ENCODE measurements around the gene XRCC1. TPM values are rescaled to one million over a fixed set of nuclear protein-coding genes. Genes with fewer than 3 reads are reported as not detected.
"Not testable (repeated sequence)": the region's sequence is repeated elsewhere in the genome, so short reads cannot be mapped to it uniquely, and the experiment has no call there.

The XRCC1 gene
- total RNA-seq, 3 donors from 2014 or later = 21.0 to 30.6 (median 29.0) TPM

- Histone ChIP-seq H3K4me3 (no peak overlapping the region), H3K4me1 (peaks cover 4 to 5% of the 10 kb centered on the region in 2 donors), H3K9me3 (no peaks in the 10 kb centered on the region), H3K27me3 (no peaks in the 10 kb centered on the region), H3K36me3 (peaks cover 6% of the 10 kb centered on the region), H3K27ac (no peak overlapping the region)
- no peak for DNase-seq (ENCODE audit: low spot score in 2 of 2)
- intact Hi-C loops (cut with DNase I; ENCODE audit: low total_unique reads) = loop anchor here (10.0 kb wide), 1 partner anchor 57 kb away; the partner anchor contains the start of gene ZNF575
- TF ChIP-seq POLR2AphosphoS5 (IDR thresholded peaks at IDR 0.05) (no peak), CTCF (IDR thresholded peaks at IDR 0.05) (no peak), POLR2A (IDR thresholded peaks at IDR 0.05) (no peak)
Observed at GRCh38 chr19:43591904-43592772, 16.8 kb upstream of the XRCC1 start.

- Histone ChIP-seq H3K9me3 (no peaks in the 10 kb centered on the region), H3K4me1 (no peaks in the 10 kb centered on the region), H3K27me3 (no peaks in the 10 kb centered on the region), H3K27ac (no peak overlapping the region), H3K36me3 (peaks cover 6% of the 10 kb centered on the region), H3K4me3 (no peak overlapping the region)
- no peak for TF ChIP-seq CTCF (IDR thresholded peaks at IDR 0.05)
- no peak for TF ChIP-seq POLR2A (IDR thresholded peaks at IDR 0.05)
- no peak for TF ChIP-seq POLR2AphosphoS5 (IDR thresholded peaks at IDR 0.05)
- no peak for DNase-seq (ENCODE audit: low spot score in 2 of 2)
- intact Hi-C loops (cut with DNase I; ENCODE audit: low total_unique reads) = loop anchor here (10.0 kb wide), 1 partner anchor 55 kb away; the partner anchor contains the start of gene ZNF575
Observed at GRCh38 chr19:43589678-43590077, 14.4 kb upstream of the XRCC1 start.

GRCh38 chr19:43589277-43589676 is 13.9 kb upstream of the XRCC1 start:
- H3K27ac ChIP-seq = no peak overlapping the region
- H3K4me3 ChIP-seq = no peak overlapping the region
- intact Hi-C loops (cut with DNase I; ENCODE audit: low total_unique reads) = no loop called here
- H3K27me3 ChIP-seq = no peaks in the 10 kb centered on the region
- no peaks in the 10 kb centered on the region for H3K4me1 ChIP-seq
- no peaks in the 10 kb centered on the region for H3K9me3 ChIP-seq
- peaks cover 6% of the 10 kb centered on the region for H3K36me3 ChIP-seq
- TF ChIP-seq POLR2AphosphoS5 (IDR thresholded peaks at IDR 0.05) (no peak), CTCF (IDR thresholded peaks at IDR 0.05) (no peak), POLR2A (IDR thresholded peaks at IDR 0.05) (no peak)
- DNase-seq (ENCODE audit: low spot score in 2 of 2) = no peak

GRCh38 chr19:43587029-43587428 is 11.7 kb upstream of the XRCC1 start:
- H3K4me1 ChIP-seq; intact Hi-C loops (cut with DNase I; ENCODE audit: low total_unique reads); H3K4me3 ChIP-seq; H3K27ac ChIP-seq; DNase-seq (ENCODE audit: low spot score in 2 of 2); H3K36me3 ChIP-seq; H3K27me3 ChIP-seq; H3K9me3 ChIP-seq: not testable (repeated sequence)

- no peak overlapping the region for H3K27ac ChIP-seq
- no peaks in the 10 kb centered on the region for H3K9me3 ChIP-seq
- DNase-seq (ENCODE audit: low spot score in 2 of 2) = no peak
- H3K27me3 ChIP-seq = no peaks in the 10 kb centered on the region
- H3K4me1 ChIP-seq = no peaks in the 10 kb centered on the region
- no peak overlapping the region for H3K4me3 ChIP-seq
- TF ChIP-seq CTCF (IDR thresholded peaks at IDR 0.05) = no peak
- TF ChIP-seq POLR2AphosphoS5 (IDR thresholded peaks at IDR 0.05) = no peak
- TF ChIP-seq POLR2A (IDR thresholded peaks at IDR 0.05) = no peak
- H3K36me3 ChIP-seq = no peaks in the 10 kb centered on the region
- intact Hi-C loops (cut with DNase I; ENCODE audit: low total_unique reads) = no loop called here
Observed at GRCh38 chr19:43586346-43586745, 11.0 kb upstream of the XRCC1 start.

Measured in breast epithelium (tissue), 4 donors.